H1 (cell line): ENCODE results near the gene C1orf50. TPM values are rescaled to one million over a fixed set of nuclear protein-coding genes. Genes with fewer than 3 reads are reported as not detected.

Source experiments
- CTCF ChIA-PET: fragments of 300-600 bp; sonication (Branson Sonifier 250); formaldehyde crosslinking; loops from one replicate; lab custom pipeline; 2021; ENCODE audit not compliant: partially characterized antibody; lab: Charles Lee
- POLR2A ChIA-PET: fragments of 300-600 bp; sonication (Branson Sonifier 250); formaldehyde crosslinking; loops from one replicate; lab custom pipeline; 2021; ENCODE audit warnings: inconsistent platforms; ENCODE audit not compliant: partially characterized antibody; lab: Charles Lee
- DNase-seq, 2 experiments: peaks; one replicate each; pipeline versions ENCODE4 v3.0.0 to v3.0.0-alpha.2; 2010 to 2022; ENCODE audit warnings: low spot score in 2 of 2, low read depth in 1 of 2, mixed read lengths in 1 of 2
- FAIRE-seq: peaks from 2 replicates; lab custom pipeline; 2011; peaks lifted over from hg19 to GRCh38; lab: Jason Lieb, UNC
- H2AFZ ChIP-seq: 2 replicates; pipeline ENCODE4 v1.8.1; 2012; ENCODE audit warnings: low read length, inconsistent platforms
- H2AK5ac ChIP-seq: 2 replicates; pipeline ENCODE4 v1.6.1; 2013; ENCODE audit warnings: low read depth, low read length
- H2BK120ac ChIP-seq: replicated peaks from 2 replicates; pipeline ENCODE3; 2013; ENCODE audit warnings: low read depth, low read length, inconsistent platforms
- H2BK12ac ChIP-seq: 2 replicates; pipeline ENCODE4 v1.6.1; 2013; ENCODE audit warnings: low read depth, low read length
- H2BK15ac ChIP-seq: 2 replicates; pipeline ENCODE4 v1.6.1; 2013; ENCODE audit warnings: low read length
- H2BK20ac ChIP-seq: 2 replicates; pipeline ENCODE4 v1.6.1; 2013; ENCODE audit warnings: low read length
- H2BK5ac ChIP-seq: 2 replicates; pipeline ENCODE4 v1.6.1; 2013; ENCODE audit warnings: low read depth, low read length
- H3K14ac ChIP-seq: 2 replicates; pipeline ENCODE4 v1.6.1; 2013; ENCODE audit warnings: inconsistent platforms; ENCODE audit not compliant: insufficient read length
- H3K18ac ChIP-seq: 2 replicates; pipeline ENCODE4 v1.6.1; 2013; ENCODE audit warnings: low read length; ENCODE audit errors: extremely low read depth
- H3K23ac ChIP-seq: 2 replicates; pipeline ENCODE4 v1.6.1; 2013; ENCODE audit warnings: inconsistent platforms; ENCODE audit not compliant: insufficient read length
- H3K23me2 ChIP-seq: 2 replicates; pipeline ENCODE4 v1.6.1; 2013; ENCODE audit warnings: low read depth, low read length
- H3K27ac ChIP-seq: 2 replicates; pipeline ENCODE4 v1.6.1; 2011; ENCODE audit warnings: low read depth, low read length, inconsistent platforms
- H3K27me3 ChIP-seq, 4 experiments: replicated peaks in 1 of 4; 1 replicate in 1 of 4; 2 replicates in 3 of 4; pipeline versions ENCODE4 v1.6.1 to v1.8.1; 2011 to 2013; ENCODE audit warnings: low read length in 3 of 4, mild to moderate bottlenecking in 3 of 4, inconsistent platforms in 2 of 4, mixed read lengths in 2 of 4, moderate library complexity in 1 of 4; ENCODE audit not compliant: control insufficient read depth in 3 of 4, insufficient read depth in 3 of 4; ENCODE audit errors: extremely low read depth in 1 of 4
- H3K36me3 ChIP-seq, 4 experiments: 2 replicates each; pipeline versions ENCODE4 v1.6.1 to v1.8.1; 2011 to 2013; ENCODE audit warnings: mild to moderate bottlenecking in 4 of 4, low read length in 3 of 4, moderate library complexity in 2 of 4, control low read depth in 1 of 4, inconsistent platforms in 1 of 4; ENCODE audit not compliant: insufficient read depth in 4 of 4, control insufficient read depth in 2 of 4
- H3K4ac ChIP-seq: replicated peaks from 2 replicates; pipeline ENCODE3; 2013; ENCODE audit warnings: low read length, low read depth, mixed read lengths, inconsistent platforms; ENCODE audit not compliant: insufficient read length
- H3K4me1 ChIP-seq, 4 experiments: replicated peaks in 1 of 4; 1 replicate in 1 of 4; 2 replicates in 3 of 4; pipeline versions ENCODE4 v1.6.1 to v1.8.1; 2011 to 2013; ENCODE audit warnings: low read length in 3 of 4, inconsistent platforms in 2 of 4, mixed read lengths in 1 of 4; ENCODE audit not compliant: insufficient read depth in 4 of 4, control insufficient read depth in 3 of 4
- H3K4me2 ChIP-seq, 2 experiments: 2 replicates each; pipeline versions ENCODE4 v1.6.1 to v1.8.1; 2011 to 2013; ENCODE audit warnings: low read depth in 2 of 2, low read length in 2 of 2, control low read depth in 1 of 2, inconsistent platforms in 1 of 2, mild to moderate bottlenecking in 1 of 2; ENCODE audit not compliant: insufficient read depth in 1 of 2
- H3K4me3 ChIP-seq, 4 experiments: fragments of 200-600, 300-600 bp in 1 of 4; sonication (generic), shearing (Covaris generic), sonication (Bioruptor Twin) in 1 of 4; 2 replicates each; pipeline versions ENCODE4 v1.5.1 to v1.8.1; 2011 to 2016; ENCODE audit warnings: low read length in 4 of 4, low read depth in 3 of 4, control low read depth in 2 of 4, inconsistent platforms in 2 of 4, mild to moderate bottlenecking in 2 of 4, mixed read lengths in 1 of 4, moderate library complexity in 1 of 4; ENCODE audit not compliant: insufficient read depth in 2 of 4; ENCODE audit errors: extremely low read depth in 1 of 4
- H3K56ac ChIP-seq: replicated peaks from 2 replicates; pipeline ENCODE3; 2013; ENCODE audit warnings: low read depth, mild to moderate bottlenecking, mixed read lengths, low read length, inconsistent platforms; ENCODE audit not compliant: insufficient read length
- H3K79me1 ChIP-seq: 2 replicates; pipeline ENCODE4 v1.6.1; 2013; ENCODE audit warnings: low read depth, low read length, control low read depth
- H3K79me2 ChIP-seq, 2 experiments: 2 replicates each; pipeline versions ENCODE4 v1.6.1 to v1.8.1; 2012 to 2013; ENCODE audit warnings: low read length in 2 of 2, mild to moderate bottlenecking in 2 of 2, inconsistent platforms in 1 of 2; ENCODE audit not compliant: insufficient read depth in 2 of 2, control insufficient read depth in 1 of 2
- H3K9ac ChIP-seq, 4 experiments: replicated peaks in 1 of 4; 1 replicate in 1 of 4; 2 replicates in 3 of 4; pipeline versions ENCODE4 v1.6.1 to v1.8.1; 2011 to 2013; ENCODE audit warnings: low read depth in 3 of 4, low read length in 3 of 4, control low read depth in 2 of 4, mild to moderate bottlenecking in 2 of 4, moderate library complexity in 2 of 4, inconsistent platforms in 1 of 4; ENCODE audit errors: extremely low read depth in 1 of 4
- H3K9me3 ChIP-seq, 2 experiments: 2 replicates each; pipeline versions ENCODE4 v1.6.1 to v1.8.1; 2012 to 2013; ENCODE audit warnings: mild to moderate bottlenecking in 2 of 2, moderate library complexity in 2 of 2, control low read depth in 1 of 2, inconsistent platforms in 1 of 2, low read depth in 1 of 2, low read length in 1 of 2, mixed read lengths in 1 of 2; ENCODE audit not compliant: insufficient read depth in 2 of 2
- H4K20me1 ChIP-seq, 2 experiments: replicated peaks in 1 of 2; 2 replicates each; pipeline versions ENCODE3 to v1.8.1; 2011 to 2013; ENCODE audit warnings: inconsistent platforms in 2 of 2, low read length in 2 of 2, mild to moderate bottlenecking in 1 of 2; ENCODE audit not compliant: insufficient read depth in 2 of 2, control insufficient read depth in 1 of 2
- H4K5ac ChIP-seq: 2 replicates; pipeline ENCODE4 v1.6.1; 2013; ENCODE audit warnings: low read length, low read depth, mixed read lengths, inconsistent platforms; ENCODE audit not compliant: insufficient read length
- H4K8ac ChIP-seq: 2 replicates; pipeline ENCODE4 v1.8.0; 2013; ENCODE audit warnings: mild to moderate bottlenecking, moderate library complexity, low read length, inconsistent platforms; ENCODE audit not compliant: insufficient read depth; ENCODE audit errors: extremely low read depth
- H4K91ac ChIP-seq: replicated peaks from 2 replicates; pipeline ENCODE3; 2013; ENCODE audit warnings: low read length, mixed read lengths, inconsistent platforms; ENCODE audit not compliant: insufficient read length
- BACH1 ChIP-seq: IDR thresholded peaks from 2 replicates; pipeline ENCODE4 v1.6.1; 2012; ENCODE audit warnings: low read length, improper control_type of control experiment
- BRCA1 ChIP-seq: IDR thresholded peaks from 2 replicates; pipeline ENCODE4 v1.6.1; 2012; ENCODE audit warnings: low read depth, low read length, improper control_type of control experiment
- CBX5 ChIP-seq: fragments of 300-800, 300-1000 bp; sonication (generic); IDR thresholded peaks from 2 replicates; pipeline ENCODE4 v1.7.1; 2016; ENCODE audit warnings: antibody characterized with exemption, low read length, low read depth
- CHD1 ChIP-seq: IDR thresholded peaks from 2 replicates; pipeline ENCODE4 v1.6.1; 2012; ENCODE audit warnings: low read depth, low read length, improper control_type of control experiment
- CREB1 ChIP-seq: IDR thresholded peaks from 2 replicates; pipeline ENCODE4 v1.6.1; 2012; ENCODE audit warnings: inconsistent platforms
- EP300 ChIP-seq, 2 experiments: IDR thresholded peaks; 1 replicate in 1 of 2; 2 replicates in 1 of 2; pipeline ENCODE4 v1.6.1; 2011 to 2012; ENCODE audit warnings: low read depth in 2 of 2, low read length in 2 of 2, mild to moderate bottlenecking in 2 of 2, borderline replicate concordance in 1 of 2, inconsistent platforms in 1 of 2, moderate library complexity in 1 of 2
- KDM4A ChIP-seq: IDR thresholded peaks from one replicate; pipeline ENCODE4 v1.7.1; 2012; ENCODE audit warnings: low read depth, mild to moderate bottlenecking, moderate library complexity, low read length, inconsistent platforms; ENCODE audit not compliant: severe bottlenecking
- RXRA ChIP-seq: IDR thresholded peaks from 2 replicates; pipeline ENCODE4 v1.6.1; 2011; ENCODE audit warnings: low read depth, mild to moderate bottlenecking, low read length, moderate library complexity; ENCODE audit not compliant: insufficient read depth
- SUZ12 ChIP-seq: fragments of 200-600 bp; sonication (generic); IDR thresholded peaks from 2 replicates; pipeline ENCODE4 v1.6.1; 2012; ENCODE audit warnings: mild to moderate bottlenecking, inconsistent platforms, low read length, moderate library complexity, mixed read lengths
- TAF1 ChIP-seq: IDR thresholded peaks from 2 replicates; pipeline ENCODE4 v1.6.1; 2011; ENCODE audit warnings: mild to moderate bottlenecking, low read depth, low read length
- WGBS, 2 experiments: shearing (Covaris generic) in 1 of 2; methylation state at CpG; one replicate each; pipeline versions ENCODE4 v1.1.6 to v1.1.7; 2013 to 2015; ENCODE audit warnings: low lambda C conversion rate in 2 of 2, mixed read lengths in 2 of 2, inconsistent platforms in 1 of 2, low coverage in 1 of 2, missing lambda C conversion rate in 1 of 2; ENCODE audit not compliant: insufficient replicate concordance in 2 of 2, insufficient coverage in 1 of 2, insufficient read length in 1 of 2; ENCODE audit errors: extremely low coverage in 1 of 2, missing lambda C conversion rate in 1 of 2; 5-methylcytosine and 5-hydroxymethylcytosine counted together
- polyA plus RNA-seq, 7 experiments: library from polyadenylated mRNA; depleted of rRNA in 3 of 7; stranded (reverse) in 5 of 7; unstranded in 2 of 7; fragments of >200 nt in 5 of 7; fragments of 200-250 nt in 2 of 7; gene quantifications; 1 replicate in 5 of 7; 2 replicates in 1 of 7; 4 replicates in 1 of 7; pipeline versions ENCODE4 v1.2.1 to v1.2.3, GENCODE V29; 2011 to 2013; ENCODE audit warnings: missing spikeins in 2 of 7, mixed read lengths in 2 of 7
- total RNA-seq: library from RNA; stranded (reverse); fragmentation: NEBNext Ultra II Directional; extraction: Animal tissue kit (Norgen Biotek cat#: 25700); gene quantifications from 2 replicates; pipeline ENCODE4 v1.2.1, GENCODE V29; 2021
- TF ChIP-seq, protein P1 (sequence below): IDR thresholded peaks from 2 replicates; pipeline ENCODE4 v1.6.1; 2011; ENCODE audit warnings: low read depth, mild to moderate bottlenecking, low read length; ENCODE audit not compliant: insufficient read depth

C1orf50 gene
- total and polyA plus RNA-seq, 2 of the 8 experiments (the other 6 are each of a cell fraction or from before 2014, with no cell fraction given) = 3.2 to 7.1 TPM

GRCh38 chr1:42825036-42825851, 58.2 kb downstream of the C1orf50 start:
- Histone ChIP-seq H4K5ac (no peak overlapping the region), H2AFZ (no peak overlapping the region), H3K9me3 (no peaks in the 10 kb centered on the region), H3K23me2 (no peaks in the 10 kb centered on the region), H3K14ac (no peak overlapping the region), H3K4me1 (peaks cover 0 to 3% (median 1%) of the 10 kb centered on the region in 4 experiments; a peak in 1 of 7 replicates), H3K56ac (no peak overlapping the region), H2BK120ac (no peak overlapping the region), H2BK5ac (no peak overlapping the region), H2BK20ac (no peak overlapping the region), H3K4me2 (no peak overlapping the region), H2BK12ac (no peak overlapping the region), H3K79me1 (no peaks in the 10 kb centered on the region), H4K20me1 (no peaks in the 10 kb centered on the region), H2AK5ac (no peak overlapping the region), H2BK15ac (no peak overlapping the region), H3K27ac (no peak overlapping the region), H3K18ac (no peak overlapping the region), H4K8ac (peak overlapping the region; percentile 77), H3K9ac (no peak overlapping the region; a peak in 1 of 7 replicates), H3K4ac (no peak overlapping the region), H3K79me2 (no peaks in the 10 kb centered on the region), H3K4me3 (no peak overlapping the region), H3K23ac (no peak overlapping the region), H3K27me3 (no peaks in the 10 kb centered on the region), H4K91ac (peak overlapping the region; percentile 6), H3K36me3 (no peaks in the 10 kb centered on the region)
- ChIA-PET CTCF (interaction anchor here (1.0 to 1.2 kb wide), 3 partner anchors 15 to 47 kb away, joined by 3 to 4 read pairs (median 3); no protein-coding TSS in a partner anchor), POLR2A (interaction anchor here (0.8 to 5.5 kb wide), 5 partner anchors 8 to 368 kb away, joined by 3 to 21 read pairs (median 3); partner anchors contain the start of genes ERMAP, SVBP and ZNF691)
- DNase-seq = peak in 1 of 2 experiments; percentile 34
- 86% methylated on average over 10 of the region's 10 CpGs; no CpG with 5 or more reads in 1 of the 2 experiments for WGBS, 2 experiments
- peak; percentile 36 for FAIRE-seq
- TF ChIP-seq CHD1 = no peak
- no peak for TF ChIP-seq CREB1
- no peak for TF ChIP-seq BRCA1
- TF ChIP-seq, protein P1, sequence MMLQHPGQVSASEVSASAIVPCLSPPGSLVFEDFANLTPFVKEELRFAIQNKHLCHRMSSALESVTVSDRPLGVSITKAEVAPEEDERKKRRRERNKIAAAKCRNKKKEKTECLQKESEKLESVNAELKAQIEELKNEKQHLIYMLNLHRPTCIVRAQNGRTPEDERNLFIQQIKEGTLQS = no peak
- no peak for TF ChIP-seq EP300 (IDR thresholded peaks at IDR 0.05; ENCODE audit: borderline replicate concordance in 1 of 2, low read depth in 2 of 2, low read length in 2 of 2)
- no peak for TF ChIP-seq BACH1
- no peak for TF ChIP-seq SUZ12
- TF ChIP-seq CBX5 = no peak
- no peak for TF ChIP-seq KDM4A
- TF ChIP-seq TAF1 = no peak
- no peak for TF ChIP-seq RXRA
